Keratinocyte (primary cell): Measurements from ENCODE around the gene ZRANB1. TPM values are rescaled to one million over a fixed set of nuclear protein-coding genes. Genes with fewer than 3 reads are reported as not detected.

ENCODE experiments used
- DNase-seq: peaks from one replicate; pipeline ENCODE4 v3.0.0-alpha.2; 2011; ENCODE audit warnings: low read depth, missing footprints, low spot score
- FAIRE-seq: peaks from 2 replicates; lab custom pipeline; 2011; peaks lifted over from hg19 to GRCh38; lab: Jason Lieb, UNC
- H2AFZ ChIP-seq: 2 replicates; pipeline ENCODE4 v1.6.0; 2012; ENCODE audit warnings: low read length, control low read depth, inconsistent platforms; ENCODE audit not compliant: control insufficient read depth
- H3K27ac ChIP-seq: 2 replicates; pipeline ENCODE4 v1.5.1; 2011; ENCODE audit warnings: low read length; ENCODE audit not compliant: control insufficient read depth, insufficient read depth
- H3K27me3 ChIP-seq: 3 replicates; pipeline ENCODE4 v1.6.0; 2011; ENCODE audit warnings: low read length; ENCODE audit not compliant: control insufficient read depth, insufficient read depth; ENCODE audit errors: extremely low read depth
- H3K36me3 ChIP-seq, 2 experiments: 2 replicates in 1 of 2; 3 replicates in 1 of 2; pipeline ENCODE4 v1.5.1; 2011; ENCODE audit warnings: low read length in 2 of 2, mild to moderate bottlenecking in 1 of 2; ENCODE audit not compliant: control insufficient read depth in 2 of 2, insufficient read depth in 2 of 2; ENCODE audit errors: extremely low read depth in 1 of 2
- H3K4me1 ChIP-seq: 3 replicates; pipeline ENCODE4 v1.5.1; 2011; ENCODE audit warnings: low read length; ENCODE audit not compliant: control insufficient read depth, insufficient read depth; ENCODE audit errors: extremely low read depth
- H3K4me2 ChIP-seq: 3 replicates; pipeline ENCODE4 v1.6.0; 2011; ENCODE audit warnings: low read depth, low read length; ENCODE audit not compliant: control insufficient read depth, insufficient read depth; ENCODE audit errors: extremely low read depth
- H3K4me3 ChIP-seq, 3 experiments: fragments of 200-600 bp in 1 of 3; sonication (generic) in 1 of 3; 2 replicates in 2 of 3; 3 replicates in 1 of 3; pipeline ENCODE4 v1.5.1; 2011 to 2016; ENCODE audit warnings: low read length in 3 of 3, mild to moderate bottlenecking in 3 of 3, control low read depth in 2 of 3, inconsistent platforms in 1 of 3, low read depth in 1 of 3, mixed read lengths in 1 of 3, mixed run types in 1 of 3, moderate library complexity in 1 of 3; ENCODE audit not compliant: control insufficient read depth in 2 of 3, insufficient read depth in 2 of 3; ENCODE audit errors: extremely low read depth in 1 of 3
- H3K79me2 ChIP-seq: 2 replicates; pipeline ENCODE4 v1.6.0; 2012; ENCODE audit warnings: low read length; ENCODE audit not compliant: control insufficient read depth, insufficient read depth
- H3K9ac ChIP-seq: 3 replicates; pipeline ENCODE4 v1.6.0; 2011; ENCODE audit warnings: low read length; ENCODE audit not compliant: control insufficient read depth, insufficient read depth; ENCODE audit errors: extremely low read depth
- H3K9me1 ChIP-seq: 3 replicates; pipeline ENCODE4 v1.6.0; 2011; ENCODE audit warnings: low read length; ENCODE audit not compliant: control insufficient read depth, insufficient read depth; ENCODE audit errors: extremely low read depth
- H3K9me3 ChIP-seq: 2 replicates; pipeline ENCODE4 v1.5.1; 2012; ENCODE audit warnings: low read depth, low read length; ENCODE audit not compliant: control insufficient read depth
- H4K20me1 ChIP-seq: 3 replicates; pipeline ENCODE4 v1.6.0; 2011; ENCODE audit warnings: low read length; ENCODE audit not compliant: control insufficient read depth, insufficient read depth; ENCODE audit errors: extremely low read depth
- EZH2 ChIP-seq: IDR thresholded peaks from one replicate; pipeline ENCODE4 v1.6.1; 2012; ENCODE audit warnings: inconsistent platforms, mild to moderate bottlenecking, low read length, moderate library complexity
- dilution Hi-C: fragments of 300-500 bp; cut with MboI; formaldehyde crosslinking; loops from one replicate; pipeline ENCODE4 v1.7.0; 2020; ENCODE audit warnings: low sequenced_read_pairs; ENCODE audit not compliant: extremely low pct_ligation_motif_present
- polyA plus RNA-seq, 5 experiments: library from polyadenylated mRNA; depleted of rRNA in 3 of 5; stranded (reverse) in 3 of 5; stranded (forward) in 1 of 5; unstranded in 1 of 5; fragments of >200 nt; gene quantifications; 1 replicate in 1 of 5; 2 replicates in 3 of 5; 3 replicates in 1 of 5; pipeline versions ENCODE4 v1.2.1 to v1.2.3, GENCODE V29; 2011 to 2012; ENCODE audit warnings: missing spikeins in 2 of 5, low read depth in 1 of 5, low replicate concordance in 1 of 5
- TF ChIP-seq, protein P1 (sequence below), 3 experiments: IDR thresholded peaks in 1 of 3; conservative IDR thresholded peaks in 1 of 3; optimal IDR thresholded peaks in 1 of 3; 2 replicates in 2 of 3; 3 replicates in 1 of 3; pipeline versions ENCODE3 to v1.5.1; 2011; ENCODE audit warnings: low read length in 3 of 3, mild to moderate bottlenecking in 3 of 3, moderate library complexity in 2 of 3, control low read depth in 1 of 3, inconsistent platforms in 1 of 3; ENCODE audit not compliant: insufficient read depth in 2 of 3; ENCODE audit errors: extremely low read depth in 1 of 3

Gene ZRANB1
- polyA plus RNA-seq, 1 donor (not counting 4 experiments of a cell fraction or from before 2014, with no cell fraction given) = 9.3 TPM

DNA sequence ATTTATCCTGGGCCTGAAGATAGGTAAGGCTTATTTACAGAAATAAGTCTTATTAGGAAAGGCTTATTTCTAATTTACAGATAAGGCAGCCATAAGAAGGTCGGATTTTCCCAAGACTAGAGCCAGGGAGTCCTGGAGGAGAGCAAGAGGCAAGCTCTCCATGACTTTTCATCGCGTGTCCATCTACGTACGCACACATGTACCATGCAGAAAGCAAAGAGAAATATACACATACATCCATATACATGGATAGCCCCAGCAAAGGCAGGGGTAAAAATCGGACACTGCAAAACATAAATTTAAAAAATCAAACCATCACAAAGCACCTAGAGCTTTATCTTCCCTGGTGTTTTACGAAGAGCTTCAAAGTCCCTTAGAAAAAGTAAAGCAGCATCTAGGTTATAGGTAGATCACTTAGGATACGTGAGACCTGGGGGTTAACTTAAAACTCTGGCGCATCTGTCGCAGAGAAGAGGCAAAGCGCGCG lies 25.8 kb upstream of the ZRANB1 start:
- no peak for TF ChIP-seq EZH2
- TF ChIP-seq, protein P1, sequence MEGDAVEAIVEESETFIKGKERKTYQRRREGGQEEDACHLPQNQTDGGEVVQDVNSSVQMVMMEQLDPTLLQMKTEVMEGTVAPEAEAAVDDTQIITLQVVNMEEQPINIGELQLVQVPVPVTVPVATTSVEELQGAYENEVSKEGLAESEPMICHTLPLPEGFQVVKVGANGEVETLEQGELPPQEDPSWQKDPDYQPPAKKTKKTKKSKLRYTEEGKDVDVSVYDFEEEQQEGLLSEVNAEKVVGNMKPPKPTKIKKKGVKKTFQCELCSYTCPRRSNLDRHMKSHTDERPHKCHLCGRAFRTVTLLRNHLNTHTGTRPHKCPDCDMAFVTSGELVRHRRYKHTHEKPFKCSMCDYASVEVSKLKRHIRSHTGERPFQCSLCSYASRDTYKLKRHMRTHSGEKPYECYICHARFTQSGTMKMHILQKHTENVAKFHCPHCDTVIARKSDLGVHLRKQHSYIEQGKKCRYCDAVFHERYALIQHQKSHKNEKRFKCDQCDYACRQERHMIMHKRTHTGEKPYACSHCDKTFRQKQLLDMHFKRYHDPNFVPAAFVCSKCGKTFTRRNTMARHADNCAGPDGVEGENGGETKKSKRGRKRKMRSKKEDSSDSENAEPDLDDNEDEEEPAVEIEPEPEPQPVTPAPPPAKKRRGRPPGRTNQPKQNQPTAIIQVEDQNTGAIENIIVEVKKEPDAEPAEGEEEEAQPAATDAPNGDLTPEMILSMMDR (optimal IDR thresholded peaks at IDR 0.05 in 1 of 3, IDR thresholded peaks at IDR 0.05 in 1 of 3, conservative IDR thresholded peaks at IDR 0.05 in 1 of 3; ENCODE audit: extremely low read depth in 1 of 3, insufficient read depth in 2 of 3, low read length in 3 of 3) = no peak
- Histone ChIP-seq H3K79me2 (peaks cover 37% of the 10 kb centered on the region), H3K9me3 (no peaks in the 10 kb centered on the region), H3K4me2 (peak overlapping the region; percentile 80), H2AFZ (peak overlapping the region; percentile 84), H3K9ac (peak overlapping the region; percentile 88), H3K4me3 (peak overlapping the region; percentile 82 to 94 (median 88)), H3K27ac (peak overlapping the region; percentile 95), H3K36me3 (no peaks in the 10 kb centered on the region), H3K9me1 (no peaks in the 10 kb centered on the region), H3K4me1 (peaks cover 17% of the 10 kb centered on the region), H4K20me1 (peaks cover 8% of the 10 kb centered on the region), H3K27me3 (peaks cover 2% of the 10 kb centered on the region)
- no peak for DNase-seq
- no peak for FAIRE-seq
- dilution Hi-C loops = no loop called here

DNA sequence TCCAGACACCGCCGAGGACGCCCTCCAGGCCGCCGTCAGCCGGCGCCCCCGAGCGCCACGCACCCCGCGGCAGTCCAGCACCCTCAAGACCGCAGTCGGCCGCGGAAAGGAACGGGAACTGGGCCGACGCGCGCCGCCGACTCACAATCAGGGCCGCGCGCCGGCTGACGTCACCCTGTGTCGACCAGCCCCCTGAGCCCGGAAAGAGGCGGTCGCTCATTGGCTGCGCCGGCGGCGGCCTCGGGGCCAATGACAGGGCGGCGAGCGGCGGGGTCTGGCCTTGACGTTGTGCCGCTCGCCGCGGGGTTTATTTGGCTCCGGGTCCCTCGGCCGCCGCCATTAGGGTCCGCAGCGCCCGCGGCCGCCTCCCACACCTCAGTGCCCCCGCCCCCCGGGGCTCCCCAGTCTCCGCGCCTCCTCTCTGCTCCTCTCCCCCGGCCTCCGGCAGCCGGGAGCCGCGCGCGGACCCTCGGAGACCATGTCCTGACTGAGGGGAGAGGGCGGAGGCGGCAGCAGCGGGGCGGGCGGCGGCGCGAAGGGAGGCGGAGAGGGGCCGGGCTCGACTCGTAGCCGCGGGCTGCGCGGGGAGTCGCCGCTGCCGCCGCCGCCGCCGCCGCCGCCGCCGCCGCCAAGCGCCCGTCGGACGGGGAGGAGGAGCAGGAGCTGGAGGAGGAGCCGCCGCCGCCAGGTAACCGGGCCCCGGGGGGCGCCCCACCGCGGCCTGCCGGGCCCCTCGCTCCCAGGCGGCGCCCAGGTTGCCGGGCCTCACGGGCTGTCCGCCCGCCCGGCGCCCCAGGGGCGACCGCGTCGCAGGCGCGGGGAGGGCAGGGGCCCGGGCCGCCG lies 25.1 kb upstream of the ZRANB1 start:
- peak overlapping the region; percentile 95 for H3K27ac ChIP-seq
- DNase-seq (peak; percentile 46), FAIRE-seq (no peak)

More for the DNA sequence above, 25.1 kb upstream of the ZRANB1 start:
- no peaks in the 10 kb centered on the region for H3K36me3 ChIP-seq
- peak overlapping the region; percentile 80 for H3K4me2 ChIP-seq
- H3K4me3 ChIP-seq = peak overlapping the region; percentile 88 to 100 (median 94)
- H3K79me2 ChIP-seq = peaks cover 44% of the 10 kb centered on the region
- peaks cover 1% of the 10 kb centered on the region for H3K27me3 ChIP-seq
- H4K20me1 ChIP-seq = peaks cover 8% of the 10 kb centered on the region
- dilution Hi-C loops = no loop called here
- H3K9ac ChIP-seq = peak overlapping the region; percentile 88
- TF ChIP-seq, protein P1 (optimal IDR thresholded peaks at IDR 0.05 in 1 of 3, IDR thresholded peaks at IDR 0.05 in 1 of 3, conservative IDR thresholded peaks at IDR 0.05 in 1 of 3; ENCODE audit: extremely low read depth in 1 of 3, insufficient read depth in 2 of 3, low read length in 3 of 3) = no peak
- no peak for TF ChIP-seq EZH2
- H2AFZ ChIP-seq = peak overlapping the region; percentile 84
- H3K9me1 ChIP-seq = no peaks in the 10 kb centered on the region
- H3K4me1 ChIP-seq = peaks cover 20% of the 10 kb centered on the region
- no peaks in the 10 kb centered on the region for H3K9me3 ChIP-seq
